Liver (tissue), 9 donors: ENCODE data around the gene CABS1. TPM values are rescaled to one million over a fixed set of nuclear protein-coding genes. Genes with fewer than 3 reads are reported as not detected.

ENCODE experiments used
- DNase-seq: peaks from one replicate; pipeline ENCODE4 v3.0.0-alpha.2; 2017; ENCODE audit warnings: low spot score
- H3K27ac ChIP-seq, 2 donors: one replicate each; pipeline ENCODE4 v1.7.0; 2013; ENCODE audit warnings: inconsistent platforms in 2 of 2, low read length in 2 of 2, control low read depth in 1 of 2, low read depth in 1 of 2, mild to moderate bottlenecking in 1 of 2
- H3K27me3 ChIP-seq, 4 donors: one replicate each; pipeline versions ENCODE4 v1.6.1 to v1.7.0; 2013; ENCODE audit warnings: low read length in 3 of 4, inconsistent platforms in 1 of 4, mild to moderate bottlenecking in 1 of 4, moderate library complexity in 1 of 4; ENCODE audit not compliant: control insufficient read depth in 4 of 4, insufficient read depth in 4 of 4
- H3K36me3 ChIP-seq, 4 donors: one replicate each; pipeline versions ENCODE4 v1.6.1 to v1.7.0; 2013; ENCODE audit warnings: low read length in 3 of 4, mild to moderate bottlenecking in 3 of 4, low read depth in 1 of 4, moderate library complexity in 1 of 4; ENCODE audit not compliant: control insufficient read depth in 4 of 4, insufficient read depth in 3 of 4
- H3K4me1 ChIP-seq, 4 donors: one replicate each; pipeline versions ENCODE4 v1.6.1 to v1.7.0; 2013; ENCODE audit warnings: low read length in 3 of 4, mild to moderate bottlenecking in 3 of 4, moderate library complexity in 1 of 4; ENCODE audit not compliant: control insufficient read depth in 4 of 4, insufficient read depth in 4 of 4
- H3K4me3 ChIP-seq, 3 donors: one replicate each; pipeline versions ENCODE4 v1.6.1 to v1.7.0; 2013; ENCODE audit warnings: low read length in 3 of 3, control low read depth in 1 of 3, low read depth in 1 of 3, mild to moderate bottlenecking in 1 of 3
- H3K9ac ChIP-seq, 2 donors: one replicate each; pipeline ENCODE4 v1.7.0; 2013; ENCODE audit warnings: low read length in 2 of 2, mild to moderate bottlenecking in 2 of 2, moderate library complexity in 2 of 2, control low read depth in 1 of 2, low read depth in 1 of 2
- H3K9me3 ChIP-seq, 4 donors: one replicate each; pipeline versions ENCODE4 v1.6.1 to v1.7.0; 2013; ENCODE audit warnings: low read length in 3 of 4; ENCODE audit not compliant: control insufficient read depth in 4 of 4
- ATF3 ChIP-seq: IDR thresholded peaks from 2 replicates; pipeline ENCODE4 v1.6.1; 2016; ENCODE audit warnings: antibody characterized with exemption
- EGR1 ChIP-seq, 2 donors: IDR thresholded peaks; 2 replicates each; pipeline ENCODE4 v1.6.1; 2016 to 2018; ENCODE audit warnings: antibody characterized with exemption in 2 of 2, low read depth in 2 of 2
- FOXA1 ChIP-seq: IDR thresholded peaks from 2 replicates; pipeline ENCODE4 v1.6.1; 2016; ENCODE audit warnings: antibody characterized with exemption
- FOXA2 ChIP-seq: IDR thresholded peaks from 2 replicates; pipeline ENCODE4 v1.6.1; 2016; ENCODE audit warnings: antibody characterized with exemption
- GABPA ChIP-seq, 2 donors: IDR thresholded peaks in 1 of 2; conservative IDR thresholded peaks in 1 of 2; 2 replicates each; pipeline ENCODE4 v1.6.1; 2016; ENCODE audit warnings: antibody characterized with exemption in 2 of 2, mild to moderate bottlenecking in 1 of 2, moderate library complexity in 1 of 2
- HNF4A ChIP-seq, 2 donors: conservative IDR thresholded peaks; 2 replicates each; pipeline ENCODE4 v1.6.1; 2016; ENCODE audit warnings: antibody characterized with exemption in 2 of 2, mild to moderate bottlenecking in 2 of 2
- HNF4G ChIP-seq: IDR thresholded peaks from 2 replicates; pipeline ENCODE4 v1.6.1; 2016; ENCODE audit warnings: antibody characterized with exemption
- JUND ChIP-seq, 2 donors: IDR thresholded peaks; 2 replicates each; pipeline ENCODE4 v1.6.1; 2016; ENCODE audit warnings: antibody characterized with exemption in 2 of 2
- NR2F2 ChIP-seq: IDR thresholded peaks from 2 replicates; pipeline ENCODE4 v1.6.1; 2016; ENCODE audit warnings: antibody characterized with exemption
- RAD21 ChIP-seq, 2 donors: IDR thresholded peaks; 2 replicates each; pipeline ENCODE4 v1.6.1; 2016; ENCODE audit warnings: antibody characterized with exemption in 2 of 2, mild to moderate bottlenecking in 2 of 2
- REST ChIP-seq: IDR thresholded peaks from 2 replicates; pipeline ENCODE4 v1.6.1; 2016; ENCODE audit warnings: antibody characterized with exemption, mild to moderate bottlenecking
- RXRA ChIP-seq, 2 donors: IDR thresholded peaks; 2 replicates each; pipeline ENCODE4 v1.6.1; 2017 to 2018; ENCODE audit warnings: antibody characterized with exemption in 2 of 2, mild to moderate bottlenecking in 1 of 2
- SP1 ChIP-seq: IDR thresholded peaks from 2 replicates; pipeline ENCODE4 v1.6.1; 2018; ENCODE audit warnings: antibody characterized with exemption, mild to moderate bottlenecking
- TAF1 ChIP-seq: conservative IDR thresholded peaks from 2 replicates; pipeline ENCODE4 v1.6.1; 2016; ENCODE audit warnings: antibody characterized with exemption, mild to moderate bottlenecking
- YY1 ChIP-seq: IDR thresholded peaks from 2 replicates; pipeline ENCODE4 v1.6.1; 2016; ENCODE audit warnings: antibody characterized with exemption, mild to moderate bottlenecking
- ZBTB33 ChIP-seq: IDR thresholded peaks from 2 replicates; pipeline ENCODE4 v1.6.1; 2016; ENCODE audit warnings: antibody characterized with exemption
- WGBS: extraction: QIAGEN DNeasy Blood & Tissue Kit; methylation state at CpG from one replicate; pipeline ENCODE4 v1.1.7; 2013; 5-methylcytosine and 5-hydroxymethylcytosine counted together
- polyA plus RNA-seq, 2 donors: library from polyadenylated mRNA; stranded (reverse) in 1 of 2; unstranded in 1 of 2; fragments of 200-250 nt in 1 of 2; fragments of >200 nt in 1 of 2; fragmentation: Nextera tagmentation in 1 of 2; extraction: Ambion mirVana in 1 of 2; gene quantifications; one replicate each; pipeline versions ENCODE4 v1.2.1 to v1.2.3, GENCODE V29; 2013 to 2015
- total RNA-seq, 2 donors: library from RNA; depleted of rRNA; stranded (reverse); fragments of >200 nt; gene quantifications; one replicate each; pipeline ENCODE4 v1.2.3, GENCODE V29; 2014
- TF ChIP-seq, protein P1 (sequence below): fragments of 150-350 bp; IDR thresholded peaks from 2 replicates; pipeline ENCODE4 v1.5.1; 2017; ENCODE audit warnings: improper control_type of control experiment, low read depth, low read length; ENCODE audit not compliant: missing input control
- TF ChIP-seq, protein P2 (sequence below): IDR thresholded peaks from 2 replicates; pipeline ENCODE4 v1.6.1; 2016; ENCODE audit warnings: antibody characterized with exemption
- donor health status: healthy.
- donor health status: healthy.
- donor health status: healthy.
- donor health status: healthy.
- donor health status: healthy.

CABS1 gene
- total and polyA plus RNA-seq, 4 donors, result not detected

GRCh38 chr4:70299643-70300042, 35.1 kb upstream of the CABS1 start (continued):
- TF ChIP-seq, protein P1, sequence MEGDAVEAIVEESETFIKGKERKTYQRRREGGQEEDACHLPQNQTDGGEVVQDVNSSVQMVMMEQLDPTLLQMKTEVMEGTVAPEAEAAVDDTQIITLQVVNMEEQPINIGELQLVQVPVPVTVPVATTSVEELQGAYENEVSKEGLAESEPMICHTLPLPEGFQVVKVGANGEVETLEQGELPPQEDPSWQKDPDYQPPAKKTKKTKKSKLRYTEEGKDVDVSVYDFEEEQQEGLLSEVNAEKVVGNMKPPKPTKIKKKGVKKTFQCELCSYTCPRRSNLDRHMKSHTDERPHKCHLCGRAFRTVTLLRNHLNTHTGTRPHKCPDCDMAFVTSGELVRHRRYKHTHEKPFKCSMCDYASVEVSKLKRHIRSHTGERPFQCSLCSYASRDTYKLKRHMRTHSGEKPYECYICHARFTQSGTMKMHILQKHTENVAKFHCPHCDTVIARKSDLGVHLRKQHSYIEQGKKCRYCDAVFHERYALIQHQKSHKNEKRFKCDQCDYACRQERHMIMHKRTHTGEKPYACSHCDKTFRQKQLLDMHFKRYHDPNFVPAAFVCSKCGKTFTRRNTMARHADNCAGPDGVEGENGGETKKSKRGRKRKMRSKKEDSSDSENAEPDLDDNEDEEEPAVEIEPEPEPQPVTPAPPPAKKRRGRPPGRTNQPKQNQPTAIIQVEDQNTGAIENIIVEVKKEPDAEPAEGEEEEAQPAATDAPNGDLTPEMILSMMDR, result no peak
- TF ChIP-seq JUND (IDR thresholded peaks at IDR 0.05) (no peak), RXRA (IDR thresholded peaks at IDR 0.05) (no peak)

DNA sequence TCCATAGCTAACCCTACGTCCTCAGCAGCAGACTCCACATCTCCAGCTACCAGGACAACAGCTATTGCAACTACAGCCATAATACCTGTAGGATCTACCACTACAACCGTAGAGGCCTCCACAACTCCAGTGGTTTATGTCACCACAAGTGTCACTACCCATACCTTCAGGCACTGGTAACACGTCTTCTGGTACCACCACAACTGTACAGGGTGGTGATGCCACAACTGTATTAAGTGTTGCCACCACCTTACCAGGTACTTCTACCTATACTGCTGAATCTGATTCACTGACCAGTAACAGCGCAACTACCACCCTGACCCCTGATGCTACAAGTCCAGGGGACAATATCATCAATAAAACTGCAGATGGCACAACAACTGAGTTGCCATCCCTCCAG, 34.6 kb upstream of the CABS1 start:
- 91% methylated on average over 4 of the region's 4 CpGs for WGBS
- no peak for TF ChIP-seq YY1
- H3K4me1 ChIP-seq, result no peaks in the 10 kb centered on the region
- H3K36me3 ChIP-seq, result no peaks in the 10 kb centered on the region
- no peak overlapping the region for H3K9ac ChIP-seq
- H3K27ac ChIP-seq, result no peak overlapping the region
- no peak for DNase-seq
- peaks cover 0 to 3% (median 0%) of the 10 kb centered on the region in 4 donors for H3K27me3 ChIP-seq
- H3K9me3 ChIP-seq, result peaks cover 0 to 4% (median 0%) of the 10 kb centered on the region in 4 donors
- H3K4me3 ChIP-seq, result no peak overlapping the region

- Histone ChIP-seq H3K9me3 (peaks cover 0 to 4% (median 0%) of the 10 kb centered on the region in 4 donors), H3K36me3 (no peaks in the 10 kb centered on the region), H3K9ac (no peak overlapping the region), H3K4me1 (no peaks in the 10 kb centered on the region), H3K4me3 (no peak overlapping the region), H3K27ac (no peak overlapping the region), H3K27me3 (no peaks in the 10 kb centered on the region)
- TF ChIP-seq HNF4A (conservative IDR thresholded peaks at IDR 0.05) (no peak), FOXA2 (no peak), NR2F2 (no peak), RAD21 (IDR thresholded peaks at IDR 0.05) (no peak), EGR1 (IDR thresholded peaks at IDR 0.05; ENCODE audit: low read depth in 2 of 2) (no peak), HNF4G (no peak), GABPA (IDR thresholded peaks at IDR 0.05 in 1 of 2, conservative IDR thresholded peaks at IDR 0.05 in 1 of 2) (no peak), YY1 (no peak), RXRA (IDR thresholded peaks at IDR 0.05) (no peak), JUND (IDR thresholded peaks at IDR 0.05) (no peak), SP1 (no peak), ZBTB33 (no peak), TAF1 (no peak), REST (no peak), FOXA1 (no peak), ATF3 (no peak)
- TF ChIP-seq, protein P1, result no peak
- TF ChIP-seq, protein P2, sequence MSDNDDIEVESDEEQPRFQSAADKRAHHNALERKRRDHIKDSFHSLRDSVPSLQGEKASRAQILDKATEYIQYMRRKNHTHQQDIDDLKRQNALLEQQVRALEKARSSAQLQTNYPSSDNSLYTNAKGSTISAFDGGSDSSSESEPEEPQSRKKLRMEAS, result no peak
- 79% methylated on average over 1 of the region's 1 CpG for WGBS
- no peak for DNase-seq
Observed at GRCh38 chr4:70303090-70303489, 31.7 kb upstream of the CABS1 start.
